H1 (cell line): ENCODE results near the gene JDP2. TPM values are rescaled to one million over a fixed set of nuclear protein-coding genes. Genes with fewer than 3 reads are reported as not detected.

Experiments
- CTCF ChIA-PET: fragments of 300-600 bp; sonication (Branson Sonifier 250); formaldehyde crosslinking; loops from one replicate; lab custom pipeline; 2021; ENCODE audit not compliant: partially characterized antibody; lab: Charles Lee
- POLR2A ChIA-PET: fragments of 300-600 bp; sonication (Branson Sonifier 250); formaldehyde crosslinking; loops from one replicate; lab custom pipeline; 2021; ENCODE audit warnings: inconsistent platforms; ENCODE audit not compliant: partially characterized antibody; lab: Charles Lee
- DNase-seq, 2 experiments: peaks; one replicate each; pipeline versions ENCODE4 v3.0.0 to v3.0.0-alpha.2; 2010 to 2022; ENCODE audit warnings: low spot score in 2 of 2, low read depth in 1 of 2, mixed read lengths in 1 of 2
- FAIRE-seq: peaks from 2 replicates; lab custom pipeline; 2011; peaks lifted over from hg19 to GRCh38; lab: Jason Lieb, UNC
- H2AFZ ChIP-seq: 2 replicates; pipeline ENCODE4 v1.8.1; 2012; ENCODE audit warnings: low read length, inconsistent platforms
- H2AK5ac ChIP-seq: 2 replicates; pipeline ENCODE4 v1.6.1; 2013; ENCODE audit warnings: low read depth, low read length
- H2BK120ac ChIP-seq: replicated peaks from 2 replicates; pipeline ENCODE3; 2013; ENCODE audit warnings: low read depth, low read length, inconsistent platforms
- H2BK12ac ChIP-seq: 2 replicates; pipeline ENCODE4 v1.6.1; 2013; ENCODE audit warnings: low read depth, low read length
- H2BK15ac ChIP-seq: 2 replicates; pipeline ENCODE4 v1.6.1; 2013; ENCODE audit warnings: low read length
- H2BK20ac ChIP-seq: 2 replicates; pipeline ENCODE4 v1.6.1; 2013; ENCODE audit warnings: low read length
- H2BK5ac ChIP-seq: 2 replicates; pipeline ENCODE4 v1.6.1; 2013; ENCODE audit warnings: low read depth, low read length
- H3K14ac ChIP-seq: 2 replicates; pipeline ENCODE4 v1.6.1; 2013; ENCODE audit warnings: inconsistent platforms; ENCODE audit not compliant: insufficient read length
- H3K18ac ChIP-seq: 2 replicates; pipeline ENCODE4 v1.6.1; 2013; ENCODE audit warnings: low read length; ENCODE audit errors: extremely low read depth
- H3K23ac ChIP-seq: 2 replicates; pipeline ENCODE4 v1.6.1; 2013; ENCODE audit warnings: inconsistent platforms; ENCODE audit not compliant: insufficient read length
- H3K23me2 ChIP-seq: 2 replicates; pipeline ENCODE4 v1.6.1; 2013; ENCODE audit warnings: low read depth, low read length
- H3K27ac ChIP-seq: 2 replicates; pipeline ENCODE4 v1.6.1; 2011; ENCODE audit warnings: low read depth, low read length, inconsistent platforms
- H3K27me3 ChIP-seq, 4 experiments: replicated peaks in 1 of 4; 1 replicate in 1 of 4; 2 replicates in 3 of 4; pipeline versions ENCODE4 v1.6.1 to v1.8.1; 2011 to 2013; ENCODE audit warnings: low read length in 3 of 4, mild to moderate bottlenecking in 3 of 4, inconsistent platforms in 2 of 4, mixed read lengths in 2 of 4, moderate library complexity in 1 of 4; ENCODE audit not compliant: control insufficient read depth in 3 of 4, insufficient read depth in 3 of 4; ENCODE audit errors: extremely low read depth in 1 of 4
- H3K36me3 ChIP-seq, 4 experiments: 2 replicates each; pipeline versions ENCODE4 v1.6.1 to v1.8.1; 2011 to 2013; ENCODE audit warnings: mild to moderate bottlenecking in 4 of 4, low read length in 3 of 4, moderate library complexity in 2 of 4, control low read depth in 1 of 4, inconsistent platforms in 1 of 4; ENCODE audit not compliant: insufficient read depth in 4 of 4, control insufficient read depth in 2 of 4
- H3K4ac ChIP-seq: replicated peaks from 2 replicates; pipeline ENCODE3; 2013; ENCODE audit warnings: low read length, low read depth, mixed read lengths, inconsistent platforms; ENCODE audit not compliant: insufficient read length
- H3K4me1 ChIP-seq, 4 experiments: replicated peaks in 1 of 4; 1 replicate in 1 of 4; 2 replicates in 3 of 4; pipeline versions ENCODE4 v1.6.1 to v1.8.1; 2011 to 2013; ENCODE audit warnings: low read length in 3 of 4, inconsistent platforms in 2 of 4, mixed read lengths in 1 of 4; ENCODE audit not compliant: insufficient read depth in 4 of 4, control insufficient read depth in 3 of 4
- H3K4me2 ChIP-seq, 2 experiments: 2 replicates each; pipeline versions ENCODE4 v1.6.1 to v1.8.1; 2011 to 2013; ENCODE audit warnings: low read depth in 2 of 2, low read length in 2 of 2, control low read depth in 1 of 2, inconsistent platforms in 1 of 2, mild to moderate bottlenecking in 1 of 2; ENCODE audit not compliant: insufficient read depth in 1 of 2
- H3K4me3 ChIP-seq, 4 experiments: fragments of 200-600, 300-600 bp in 1 of 4; sonication (generic), shearing (Covaris generic), sonication (Bioruptor Twin) in 1 of 4; 2 replicates each; pipeline versions ENCODE4 v1.5.1 to v1.8.1; 2011 to 2016; ENCODE audit warnings: low read length in 4 of 4, low read depth in 3 of 4, control low read depth in 2 of 4, inconsistent platforms in 2 of 4, mild to moderate bottlenecking in 2 of 4, mixed read lengths in 1 of 4, moderate library complexity in 1 of 4; ENCODE audit not compliant: insufficient read depth in 2 of 4; ENCODE audit errors: extremely low read depth in 1 of 4
- H3K56ac ChIP-seq: replicated peaks from 2 replicates; pipeline ENCODE3; 2013; ENCODE audit warnings: low read depth, mild to moderate bottlenecking, mixed read lengths, low read length, inconsistent platforms; ENCODE audit not compliant: insufficient read length
- H3K79me1 ChIP-seq: 2 replicates; pipeline ENCODE4 v1.6.1; 2013; ENCODE audit warnings: low read depth, low read length, control low read depth
- H3K79me2 ChIP-seq, 2 experiments: 2 replicates each; pipeline versions ENCODE4 v1.6.1 to v1.8.1; 2012 to 2013; ENCODE audit warnings: low read length in 2 of 2, mild to moderate bottlenecking in 2 of 2, inconsistent platforms in 1 of 2; ENCODE audit not compliant: insufficient read depth in 2 of 2, control insufficient read depth in 1 of 2
- H3K9ac ChIP-seq, 4 experiments: replicated peaks in 1 of 4; 1 replicate in 1 of 4; 2 replicates in 3 of 4; pipeline versions ENCODE4 v1.6.1 to v1.8.1; 2011 to 2013; ENCODE audit warnings: low read depth in 3 of 4, low read length in 3 of 4, control low read depth in 2 of 4, mild to moderate bottlenecking in 2 of 4, moderate library complexity in 2 of 4, inconsistent platforms in 1 of 4; ENCODE audit errors: extremely low read depth in 1 of 4
- H3K9me3 ChIP-seq, 2 experiments: 2 replicates each; pipeline versions ENCODE4 v1.6.1 to v1.8.1; 2012 to 2013; ENCODE audit warnings: mild to moderate bottlenecking in 2 of 2, moderate library complexity in 2 of 2, control low read depth in 1 of 2, inconsistent platforms in 1 of 2, low read depth in 1 of 2, low read length in 1 of 2, mixed read lengths in 1 of 2; ENCODE audit not compliant: insufficient read depth in 2 of 2
- H4K20me1 ChIP-seq, 2 experiments: replicated peaks in 1 of 2; 2 replicates each; pipeline versions ENCODE3 to v1.8.1; 2011 to 2013; ENCODE audit warnings: inconsistent platforms in 2 of 2, low read length in 2 of 2, mild to moderate bottlenecking in 1 of 2; ENCODE audit not compliant: insufficient read depth in 2 of 2, control insufficient read depth in 1 of 2
- H4K5ac ChIP-seq: 2 replicates; pipeline ENCODE4 v1.6.1; 2013; ENCODE audit warnings: low read length, low read depth, mixed read lengths, inconsistent platforms; ENCODE audit not compliant: insufficient read length
- H4K8ac ChIP-seq: 2 replicates; pipeline ENCODE4 v1.8.0; 2013; ENCODE audit warnings: mild to moderate bottlenecking, moderate library complexity, low read length, inconsistent platforms; ENCODE audit not compliant: insufficient read depth; ENCODE audit errors: extremely low read depth
- H4K91ac ChIP-seq: replicated peaks from 2 replicates; pipeline ENCODE3; 2013; ENCODE audit warnings: low read length, mixed read lengths, inconsistent platforms; ENCODE audit not compliant: insufficient read length
- TBP ChIP-seq: IDR thresholded peaks from 2 replicates; pipeline ENCODE4 v1.6.1; 2011; ENCODE audit warnings: low read depth, low read length, improper control_type of control experiment
- WGBS, 2 experiments: shearing (Covaris generic) in 1 of 2; methylation state at CpG; one replicate each; pipeline versions ENCODE4 v1.1.6 to v1.1.7; 2013 to 2015; ENCODE audit warnings: low lambda C conversion rate in 2 of 2, mixed read lengths in 2 of 2, inconsistent platforms in 1 of 2, low coverage in 1 of 2, missing lambda C conversion rate in 1 of 2; ENCODE audit not compliant: insufficient replicate concordance in 2 of 2, insufficient coverage in 1 of 2, insufficient read length in 1 of 2; ENCODE audit errors: extremely low coverage in 1 of 2, missing lambda C conversion rate in 1 of 2; 5-methylcytosine and 5-hydroxymethylcytosine counted together
- polyA plus RNA-seq, 7 experiments: library from polyadenylated mRNA; depleted of rRNA in 3 of 7; stranded (reverse) in 5 of 7; unstranded in 2 of 7; fragments of >200 nt in 5 of 7; fragments of 200-250 nt in 2 of 7; gene quantifications; 1 replicate in 5 of 7; 2 replicates in 1 of 7; 4 replicates in 1 of 7; pipeline versions ENCODE4 v1.2.1 to v1.2.3, GENCODE V29; 2011 to 2013; ENCODE audit warnings: missing spikeins in 2 of 7, mixed read lengths in 2 of 7
- total RNA-seq: library from RNA; stranded (reverse); fragmentation: NEBNext Ultra II Directional; extraction: Animal tissue kit (Norgen Biotek cat#: 25700); gene quantifications from 2 replicates; pipeline ENCODE4 v1.2.1, GENCODE V29; 2021

JDP2 gene
- total and polyA plus RNA-seq, 2 of the 8 experiments (the other 6 are each of a cell fraction or from before 2014, with no cell fraction given) = 8.9 to 27.2 TPM

DNA sequence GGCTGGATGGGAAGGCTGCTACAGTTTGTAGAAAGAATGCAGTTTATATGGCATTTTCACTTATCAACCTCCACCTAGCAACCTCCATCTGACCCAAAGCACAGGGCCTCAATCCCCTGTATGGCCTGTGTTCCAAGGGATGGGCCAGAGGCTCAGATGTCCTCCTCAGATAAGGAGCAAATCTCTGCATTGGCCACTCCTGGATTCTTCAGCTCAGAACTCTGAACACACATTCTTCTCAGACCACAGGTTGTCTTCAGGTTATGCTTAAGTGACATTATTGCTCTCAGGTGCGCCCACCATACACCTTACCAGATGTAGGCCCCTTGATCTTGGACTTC is 47.9 kb upstream of the JDP2 start:
- DNase-seq = no peak
- no peak overlapping the region for H4K8ac ChIP-seq
- no peak overlapping the region for H3K23ac ChIP-seq
- H2BK5ac ChIP-seq = no peak overlapping the region
- 92% methylated on average over 1 of the region's 1 CpG; no CpG with 5 or more reads in 1 of the 2 experiments for WGBS, 2 experiments
- no peaks in the 10 kb centered on the region for H3K9me3 ChIP-seq
- POLR2A ChIA-PET = interaction anchor here (1.1 kb wide), 1 partner anchor 51 kb away, joined by 3 read pairs; no protein-coding TSS in a partner anchor
- no peak overlapping the region for H2BK12ac ChIP-seq
- H2BK120ac ChIP-seq = no peak overlapping the region
- no peak overlapping the region for H2AK5ac ChIP-seq
- H3K4me1 ChIP-seq = peaks cover 0 to 10% (median 3%) of the 10 kb centered on the region in 4 experiments; a peak in 4 of 7 replicates
- H4K5ac ChIP-seq = no peak overlapping the region
- no peaks in the 10 kb centered on the region for H4K20me1 ChIP-seq
- no peak overlapping the region for H3K14ac ChIP-seq
- no peak for TF ChIP-seq TBP
- TF ChIP-seq, all 59 proteins: peak for 0
- no peaks in the 10 kb centered on the region for H3K79me2 ChIP-seq
- H3K27ac ChIP-seq = no peak overlapping the region
- no peak overlapping the region for H3K4me3 ChIP-seq
- H2BK20ac ChIP-seq = 0 out of 2 replicates have a peak overlapping the region, but pooled peaks have one; percentile 34
- CTCF ChIA-PET = interaction anchor here (0.7 to 1.2 kb wide), 2 partner anchors 82 to 108 kb away, joined by 3 read pairs; no protein-coding TSS in a partner anchor
- H3K4me2 ChIP-seq = no peak overlapping the region
- no peak overlapping the region for H3K18ac ChIP-seq
- no peak overlapping the region for H3K56ac ChIP-seq
- no peak overlapping the region for H2BK15ac ChIP-seq
- no peaks in the 10 kb centered on the region for H3K27me3 ChIP-seq
- no peak for FAIRE-seq
- no peaks in the 10 kb centered on the region for H3K36me3 ChIP-seq
- no peaks in the 10 kb centered on the region for H3K79me1 ChIP-seq
- H4K91ac ChIP-seq = no peak overlapping the region
- H2AFZ ChIP-seq = no peak overlapping the region
- peaks cover 3% of the 10 kb centered on the region; the same call in 1 of the 2 replicates for H3K23me2 ChIP-seq
- H3K9ac ChIP-seq = no peak overlapping the region
- no peak overlapping the region for H3K4ac ChIP-seq
